CD4-positive, CD25-positive, alpha-beta regulatory T cell (primary cell): Measurements from ENCODE around the gene IST1. TPM values are rescaled to one million over a fixed set of nuclear protein-coding genes. Genes with fewer than 3 reads are reported as not detected.

Experiments
- ATAC-seq, 2 donors: fragments of 150-1000 bp; cut with Tn5 transposase; one replicate each; pipeline ENCODE4 v1.10.0; 2021; ENCODE audit warnings: low read depth in 2 of 2, moderate number of reproducible peaks in 2 of 2, moderate library complexity in 1 of 2
- DNase-seq, 3 donors: peaks; one replicate each; pipeline versions ENCODE4 v3.0.0 to v3.0.0-alpha.2; 2012 to 2022; ENCODE audit warnings: mixed read lengths in 1 of 3
- H3K27ac ChIP-seq: one replicate; pipeline ENCODE4 v1.7.0; 2013; ENCODE audit warnings: mild to moderate bottlenecking, low read length; ENCODE audit not compliant: insufficient read depth, poor library complexity, severe bottlenecking
- H3K27me3 ChIP-seq: one replicate; pipeline ENCODE4 v1.7.0; 2013; ENCODE audit warnings: low read length; ENCODE audit not compliant: control insufficient read depth, insufficient read depth
- H3K36me3 ChIP-seq: one replicate; pipeline ENCODE4 v1.7.0; 2013; ENCODE audit warnings: mild to moderate bottlenecking, low read length, moderate library complexity; ENCODE audit not compliant: control insufficient read depth, insufficient read depth
- H3K4me1 ChIP-seq: 2 replicates; pipeline ENCODE4 v1.7.0; 2013; ENCODE audit warnings: mild to moderate bottlenecking, low read length; ENCODE audit not compliant: insufficient read depth, control insufficient read depth, poor library complexity, severe bottlenecking
- H3K4me3 ChIP-seq: one replicate; pipeline ENCODE4 v1.7.0; 2013; ENCODE audit warnings: low read depth, mild to moderate bottlenecking, low read length, moderate library complexity
- H3K9me3 ChIP-seq, 2 experiments: 1 replicate in 1 of 2; 2 replicates in 1 of 2; pipeline ENCODE4 v1.7.0; 2013; ENCODE audit warnings: low read length in 2 of 2, mild to moderate bottlenecking in 1 of 2, moderate library complexity in 1 of 2; ENCODE audit not compliant: control insufficient read depth in 2 of 2
- H3K27ac Mint-ChIP-seq, 3 donors: one replicate each; pipeline ENCODE4 v1.8.0; 2020 to 2022; ENCODE audit warnings: mild to moderate bottlenecking in 3 of 3, mixed read lengths in 3 of 3, moderate library complexity in 2 of 3
- H3K27me3 Mint-ChIP-seq: one replicate; pipeline ENCODE4 v1.8.0; 2022; ENCODE audit warnings: mild to moderate bottlenecking, mixed read lengths
- H3K36me3 Mint-ChIP-seq: one replicate; pipeline ENCODE4 v1.8.0; 2020; ENCODE audit warnings: mixed read lengths
- H3K4me1 Mint-ChIP-seq, 4 donors: one replicate each; pipeline ENCODE4 v1.8.0; 2020 to 2022; ENCODE audit warnings: mixed read lengths in 4 of 4, mild to moderate bottlenecking in 1 of 4
- H3K4me3 Mint-ChIP-seq, 4 donors: one replicate each; pipeline ENCODE4 v1.8.0; 2020 to 2022; ENCODE audit warnings: mild to moderate bottlenecking in 4 of 4, mixed read lengths in 4 of 4, moderate library complexity in 3 of 4
- H3K9me3 Mint-ChIP-seq, 7 donors: one replicate each; pipeline ENCODE4 v1.8.0; 2020 to 2022; ENCODE audit warnings: mixed read lengths in 7 of 7, mild to moderate bottlenecking in 3 of 7, moderate library complexity in 2 of 7
- polyA plus RNA-seq, 4 donors: library from polyadenylated mRNA; unstranded; fragments of 300-500 nt; fragmentation: Illumina TruSeq; gene quantifications; one replicate each; pipeline ENCODE4 v1.2.3, GENCODE V29; 2021
- total RNA-seq: library from RNA; stranded (reverse); gene quantifications from one replicate; pipeline ENCODE4 v1.2.3, GENCODE V29; 2022

Gene IST1
- total and polyA plus RNA-seq, 5 donors from 2014 or later = 151 to 346 (median 207) TPM

- H3K4me3 ChIP-seq = no peak overlapping the region
- H3K9me3 ChIP-seq = no peaks in the 10 kb centered on the region
- Mint-ChIP-seq H3K36me3 (no peaks in the 10 kb centered on the region), H3K4me1 (peaks cover 5 to 18% (median 12%) of the 10 kb centered on the region in 4 donors), H3K27me3 (peaks cover 9% of the 10 kb centered on the region), H3K9me3 (no peaks in the 10 kb centered on the region), H3K27ac (peak overlapping the region in 2 of 3 donors; percentile 20 to 31), H3K4me3 (no peak overlapping the region)
- H3K27ac ChIP-seq = no peak overlapping the region
- peak in 1 of 3 donors; percentile 16 for DNase-seq
- H3K27me3 ChIP-seq = no peaks in the 10 kb centered on the region
- ATAC-seq = no peak
- H3K4me1 ChIP-seq = peaks cover 8% of the 10 kb centered on the region
- H3K36me3 ChIP-seq = no peaks in the 10 kb centered on the region
Measured at GRCh38 chr16:71954699-71955195, 59.4 kb downstream of the IST1 start.

DNA sequence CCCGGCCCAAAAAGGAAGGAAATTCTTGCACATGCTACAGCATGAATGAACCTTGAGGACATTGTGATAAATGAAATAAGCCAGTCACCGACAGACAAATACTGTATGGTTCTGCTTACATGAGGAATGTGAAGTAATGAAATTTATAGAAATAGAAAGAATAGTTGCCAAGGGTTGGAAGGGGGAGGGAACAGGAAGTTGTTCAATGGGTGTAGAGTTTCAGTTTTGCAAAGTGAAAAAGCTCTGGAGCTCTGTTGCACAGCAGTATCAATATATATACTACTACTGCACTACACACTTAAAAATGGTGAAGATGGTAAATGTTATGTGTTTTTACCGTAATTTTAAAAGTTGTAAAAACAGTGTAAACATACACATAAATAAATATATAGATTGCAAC, 61.2 kb downstream of the IST1 start:
- no peaks in the 10 kb centered on the region for H3K9me3 ChIP-seq
- Mint-ChIP-seq H3K9me3 (no peaks in the 10 kb centered on the region), H3K4me1 (peaks cover 5 to 21% (median 14%) of the 10 kb centered on the region in 4 donors), H3K27me3 (peaks cover 8% of the 10 kb centered on the region), H3K27ac (no peak overlapping the region), H3K4me3 (peak overlapping the region in 1 of 4 donors; percentile 65), H3K36me3 (no peaks in the 10 kb centered on the region)
- H3K27me3 ChIP-seq = no peaks in the 10 kb centered on the region
- ATAC-seq (no peak), DNase-seq (peak in 1 of 3 donors; percentile 60)
- peak overlapping the region; percentile 40 for H3K4me3 ChIP-seq
- no peak overlapping the region for H3K27ac ChIP-seq
- H3K4me1 ChIP-seq = peaks cover 8% of the 10 kb centered on the region
- no peaks in the 10 kb centered on the region for H3K36me3 ChIP-seq

DNA sequence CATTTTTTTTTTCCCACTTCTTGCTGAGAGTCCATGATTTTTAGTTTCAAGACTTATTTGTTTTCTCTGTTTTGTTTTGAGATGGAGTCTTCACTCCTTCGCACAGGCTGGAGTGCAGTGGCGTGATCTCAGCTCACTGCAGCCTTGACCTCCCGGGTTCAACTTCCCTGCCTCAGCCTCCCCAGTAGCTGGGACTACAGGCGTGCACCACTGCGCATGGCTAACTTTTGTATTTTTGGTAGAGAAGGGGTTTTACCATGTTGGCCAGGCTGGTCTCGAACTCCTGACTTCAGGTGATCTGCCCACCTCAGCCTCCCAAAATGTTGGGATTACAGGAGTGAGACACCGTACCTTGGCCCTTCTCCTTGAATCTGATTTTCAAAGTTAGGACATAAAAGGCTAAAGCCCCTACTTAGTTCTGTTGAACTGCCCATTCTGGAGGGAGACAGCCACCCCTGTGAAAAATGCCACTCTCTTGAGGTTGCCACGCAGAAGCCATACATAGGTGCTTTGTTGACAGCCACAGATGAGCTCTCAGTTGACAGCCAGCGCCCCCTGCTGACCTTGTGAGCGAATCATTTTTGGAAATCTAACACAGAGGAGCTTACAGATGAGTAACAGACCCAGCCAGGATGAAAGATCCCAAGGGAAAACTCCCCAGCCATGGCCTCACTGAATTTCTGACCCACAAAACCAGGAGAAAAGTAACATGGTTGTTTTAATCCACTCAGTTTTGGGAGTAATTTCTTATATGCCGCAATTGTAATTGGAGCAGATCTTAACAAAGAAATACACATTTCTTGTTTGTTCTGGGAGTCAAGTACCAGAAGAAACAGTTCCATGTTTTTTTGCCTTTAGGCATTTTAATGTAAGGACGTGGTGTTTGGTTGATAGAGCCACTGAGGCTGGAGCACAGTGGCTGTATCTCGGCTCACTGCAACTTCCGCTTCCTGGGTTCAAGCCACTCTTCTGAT, 66.0 kb downstream of the IST1 start:
- Mint-ChIP-seq H3K4me1 (peaks cover 5 to 14% (median 11%) of the 10 kb centered on the region in 4 donors), H3K27me3 (peaks cover 11% of the 10 kb centered on the region), H3K9me3 (no peaks in the 10 kb centered on the region), H3K4me3 (no peak overlapping the region), H3K36me3 (no peaks in the 10 kb centered on the region), H3K27ac (no peak overlapping the region)
- no peak overlapping the region for H3K4me3 ChIP-seq
- no peaks in the 10 kb centered on the region for H3K36me3 ChIP-seq
- H3K4me1 ChIP-seq = peaks cover 6% of the 10 kb centered on the region
- H3K27ac ChIP-seq = no peak overlapping the region
- DNase-seq (peak; percentile 61 to 87 (median 77)), ATAC-seq (peak; percentile 87)
- H3K27me3 ChIP-seq = no peaks in the 10 kb centered on the region
- no peaks in the 10 kb centered on the region for H3K9me3 ChIP-seq

GRCh38 chr16:71963125-71963875, 68.0 kb downstream of the IST1 start:
- Histone ChIP-seq H3K9me3 (no peaks in the 10 kb centered on the region), H3K4me1 (no peaks in the 10 kb centered on the region), H3K27me3 (no peaks in the 10 kb centered on the region), H3K4me3 (no peak overlapping the region), H3K36me3 (no peaks in the 10 kb centered on the region), H3K27ac (no peak overlapping the region)
- H3K4me1 Mint-ChIP-seq = peaks cover 0 to 9% (median 5%) of the 10 kb centered on the region in 4 donors
- peaks cover 11% of the 10 kb centered on the region for H3K27me3 Mint-ChIP-seq
- no peak for ATAC-seq
- H3K27ac Mint-ChIP-seq = peak overlapping the region in 1 of 3 donors; percentile 11
- no peaks in the 10 kb centered on the region for H3K9me3 Mint-ChIP-seq
- DNase-seq = no peak
- no peaks in the 10 kb centered on the region for H3K36me3 Mint-ChIP-seq
- H3K4me3 Mint-ChIP-seq = no peak overlapping the region

DNA sequence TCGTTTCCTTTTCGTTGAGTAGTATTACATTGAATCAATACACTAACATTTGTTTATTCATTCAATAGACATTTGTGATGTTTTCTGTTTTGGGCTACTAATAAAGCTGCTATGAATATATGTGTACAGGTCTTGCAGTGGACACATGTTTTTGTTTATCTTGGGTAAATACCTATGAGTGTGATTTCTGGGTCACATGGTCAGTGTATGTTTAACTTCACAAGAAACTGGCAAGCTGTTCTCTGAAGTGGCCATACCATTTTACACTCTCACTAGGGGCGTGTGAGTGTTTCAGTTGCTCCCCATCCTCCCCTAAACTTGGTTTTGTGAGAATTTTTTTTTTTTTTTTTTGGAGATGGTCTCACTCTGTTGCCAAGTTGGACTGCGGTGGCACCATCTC, 69.9 kb downstream of the IST1 start:
- H3K27me3 ChIP-seq = no peaks in the 10 kb centered on the region
- peaks cover 0 to 9% (median 5%) of the 10 kb centered on the region in 4 donors for H3K4me1 Mint-ChIP-seq
- no peaks in the 10 kb centered on the region for H3K4me1 ChIP-seq
- no peak overlapping the region for H3K27ac Mint-ChIP-seq
- no peaks in the 10 kb centered on the region for H3K36me3 Mint-ChIP-seq
- no peak for DNase-seq
- H3K9me3 Mint-ChIP-seq = no peaks in the 10 kb centered on the region
- H3K9me3 ChIP-seq = no peaks in the 10 kb centered on the region
- H3K27ac ChIP-seq = no peak overlapping the region
- H3K4me3 Mint-ChIP-seq = no peak overlapping the region
- H3K27me3 Mint-ChIP-seq = peaks cover 7% of the 10 kb centered on the region
- ATAC-seq = no peak
- no peak overlapping the region for H3K4me3 ChIP-seq
- no peaks in the 10 kb centered on the region for H3K36me3 ChIP-seq

- H3K4me1 Mint-ChIP-seq = peaks cover 0 to 4% (median 1%) of the 10 kb centered on the region in 4 donors
- Histone ChIP-seq H3K27ac (no peak overlapping the region), H3K27me3 (no peaks in the 10 kb centered on the region), H3K4me1 (no peaks in the 10 kb centered on the region), H3K4me3 (no peak overlapping the region), H3K36me3 (no peaks in the 10 kb centered on the region), H3K9me3 (no peaks in the 10 kb centered on the region)
- no peaks in the 10 kb centered on the region for H3K27me3 Mint-ChIP-seq
- DNase-seq (no peak), ATAC-seq (no peak)
- no peaks in the 10 kb centered on the region for H3K36me3 Mint-ChIP-seq
- H3K4me3 Mint-ChIP-seq = no peak overlapping the region
- H3K27ac Mint-ChIP-seq = no peak overlapping the region
- no peaks in the 10 kb centered on the region for H3K9me3 Mint-ChIP-seq
Measured at GRCh38 chr16:71966932-71967331, 71.6 kb downstream of the IST1 start.

DNA sequence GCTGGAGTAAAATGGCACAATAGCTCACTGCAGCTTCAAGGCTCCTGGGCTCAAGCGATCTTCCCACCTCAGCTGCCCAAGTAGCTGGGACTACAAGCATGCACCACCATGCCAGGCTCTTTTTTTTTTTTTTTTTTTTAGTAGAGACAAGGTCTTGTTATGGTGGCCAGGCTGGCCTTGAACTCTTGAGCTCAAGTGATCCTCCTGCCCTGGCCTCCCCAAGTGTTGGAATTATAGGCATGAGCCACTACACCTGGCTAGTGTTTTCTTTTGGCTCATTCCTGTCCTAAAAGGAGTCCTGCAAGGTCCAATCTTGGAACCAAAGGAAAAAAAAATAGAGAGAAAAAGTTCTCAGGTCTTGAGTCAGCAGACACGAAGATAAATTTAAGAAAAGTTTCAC, 74.0 kb downstream of the IST1 start:
- no peak overlapping the region for H3K4me3 ChIP-seq
- H3K36me3 ChIP-seq = no peaks in the 10 kb centered on the region
- no peak overlapping the region for H3K27ac Mint-ChIP-seq
- no peak for DNase-seq
- no peaks in the 10 kb centered on the region for H3K27me3 ChIP-seq
- H3K9me3 Mint-ChIP-seq = no peaks in the 10 kb centered on the region
- H3K36me3 Mint-ChIP-seq = no peaks in the 10 kb centered on the region
- H3K27ac ChIP-seq = no peak overlapping the region
- no peaks in the 10 kb centered on the region for H3K4me1 ChIP-seq
- H3K9me3 ChIP-seq = no peaks in the 10 kb centered on the region
- H3K4me1 Mint-ChIP-seq = no peaks in the 10 kb centered on the region
- peaks cover 4% of the 10 kb centered on the region for H3K27me3 Mint-ChIP-seq
- H3K4me3 Mint-ChIP-seq = no peak overlapping the region
- ATAC-seq = no peak
